CD4-positive, alpha-beta memory T cell (primary cell): Measurements from ENCODE around the gene SLC8B1. TPM values are rescaled to one million over a fixed set of nuclear protein-coding genes. Genes with fewer than 3 reads are reported as not detected.

Experiments
- CTCF ChIA-PET: fragments of 350-600 bp; sonication (Branson Sonifier 250); formaldehyde crosslinking; loops from one replicate; lab custom pipeline; 2021; ENCODE audit warnings: inconsistent platforms; ENCODE audit not compliant: partially characterized antibody; lab: Charles Lee
- POLR2A ChIA-PET: fragments of 350-600 bp; sonication (Branson Sonifier 250); formaldehyde crosslinking; loops from one replicate; lab custom pipeline; 2021; ENCODE audit not compliant: partially characterized antibody; lab: Charles Lee
- DNase-seq, 5 donors: peaks; one replicate each; pipeline versions ENCODE4 v3.0.0 to v3.0.0-alpha.2; 2020 to 2022; ENCODE audit warnings: mixed read lengths in 1 of 5
- H3K27ac ChIP-seq: one replicate; pipeline ENCODE4 v1.7.0; 2013; ENCODE audit warnings: low read depth, low read length
- H3K27me3 ChIP-seq: 2 replicates; pipeline ENCODE4 v1.7.0; 2013; ENCODE audit warnings: mild to moderate bottlenecking, low read length, moderate library complexity; ENCODE audit not compliant: insufficient read depth
- H3K36me3 ChIP-seq: 2 replicates; pipeline ENCODE4 v1.7.0; 2013; ENCODE audit warnings: mild to moderate bottlenecking, low read length, moderate library complexity; ENCODE audit not compliant: insufficient read depth
- H3K4me1 ChIP-seq: 2 replicates; pipeline ENCODE4 v1.7.0; 2013; ENCODE audit warnings: mild to moderate bottlenecking, low read length, moderate library complexity; ENCODE audit not compliant: insufficient read depth
- H3K4me3 ChIP-seq, 2 donors: one replicate each; pipeline ENCODE4 v1.7.0; 2013; ENCODE audit warnings: low read length in 2 of 2, mild to moderate bottlenecking in 1 of 2
- H3K9me3 ChIP-seq, 2 donors: one replicate each; pipeline ENCODE4 v1.7.0; 2013; ENCODE audit warnings: low read length in 2 of 2, control low read depth in 1 of 2; ENCODE audit not compliant: control insufficient read depth in 1 of 2
- H3K27ac Mint-ChIP-seq, 7 donors: one replicate each; pipeline ENCODE4 v1.8.0; 2020 to 2021; ENCODE audit warnings: mixed read lengths in 7 of 7, mild to moderate bottlenecking in 6 of 7, inconsistent platforms in 3 of 7, moderate library complexity in 3 of 7
- H3K27me3 Mint-ChIP-seq, 2 donors: one replicate each; pipeline ENCODE4 v1.8.0; 2020 to 2021; ENCODE audit warnings: mixed read lengths in 2 of 2
- H3K36me3 Mint-ChIP-seq, 2 donors: one replicate each; pipeline ENCODE4 v1.8.0; 2020 to 2021; ENCODE audit warnings: mixed read lengths in 2 of 2, inconsistent platforms in 1 of 2, mild to moderate bottlenecking in 1 of 2
- H3K4me1 Mint-ChIP-seq, 4 donors: one replicate each; pipeline ENCODE4 v1.8.0; 2020 to 2021; ENCODE audit warnings: mixed read lengths in 4 of 4, mild to moderate bottlenecking in 1 of 4
- H3K4me3 Mint-ChIP-seq, 8 donors: one replicate each; pipeline ENCODE4 v1.8.0; 2020 to 2021; ENCODE audit warnings: mixed read lengths in 8 of 8, mild to moderate bottlenecking in 7 of 8, moderate library complexity in 6 of 8, inconsistent platforms in 3 of 8
- H3K9me3 Mint-ChIP-seq, 8 donors: one replicate each; pipeline ENCODE4 v1.8.0; 2020 to 2021; ENCODE audit warnings: mixed read lengths in 8 of 8, mild to moderate bottlenecking in 5 of 8, inconsistent platforms in 3 of 8, moderate library complexity in 1 of 8
- intact Hi-C: fragments of 100-400 bp; cut with micrococcal nuclease; formaldehyde crosslinking; loops from one replicate; pipeline ENCODE4 v1.15.1; 2023
- polyA plus RNA-seq, 2 donors: library from polyadenylated mRNA; unstranded; fragments of 300-500 nt; fragmentation: Illumina TruSeq; gene quantifications; one replicate each; pipeline ENCODE4 v1.2.3, GENCODE V29; 2021
- total RNA-seq, 2 experiments: library from RNA; stranded (reverse); gene quantifications; one replicate each; pipeline ENCODE4 v1.2.3, GENCODE V29; 2021

Gene SLC8B1
- total and polyA plus RNA-seq, 4 experiments from 2014 or later = 33.9 to 93.5 (median 71.5) TPM

- intact Hi-C loops = loop anchor here (5.0 kb wide), 1 partner anchor 263 kb away; no protein-coding TSS in a partner anchor
- ChIA-PET CTCF (interaction anchor here (0.7 to 3.3 kb wide), 6 partner anchors 9 to 115 kb away, joined by 3 to 13 read pairs (median 4); partner anchors contain the start of gene SLC8B1), POLR2A (interaction anchor here (1.7 kb wide), 1 partner anchor 21 kb away, joined by 5 read pairs; no protein-coding TSS in a partner anchor)
- Histone ChIP-seq H3K4me3 (no peak overlapping the region), H3K27ac (no peak overlapping the region), H3K9me3 (no peaks in the 10 kb centered on the region), H3K4me1 (no peaks in the 10 kb centered on the region), H3K27me3 (no peaks in the 10 kb centered on the region), H3K36me3 (peaks cover 47% of the 10 kb centered on the region)
- peak overlapping the region in 4 of 7 donors; percentile 27 to 67 (median 54) for H3K27ac Mint-ChIP-seq
- no peaks in the 10 kb centered on the region for H3K9me3 Mint-ChIP-seq
- H3K4me1 Mint-ChIP-seq = peaks cover 0 to 2% (median 0%) of the 10 kb centered on the region in 4 donors
- no peak for DNase-seq
- no peaks in the 10 kb centered on the region for H3K27me3 Mint-ChIP-seq
- peaks cover 45 to 68% of the 10 kb centered on the region in 2 donors for H3K36me3 Mint-ChIP-seq
- no peak overlapping the region for H3K4me3 Mint-ChIP-seq
These were observed 24.4 kb downstream of the SLC8B1 start for GRCh38 chr12:113310489-113310888.

GRCh38 chr12:113306382-113306781 lies 28.5 kb downstream of the SLC8B1 start:
- ChIA-PET CTCF (no interaction called here), POLR2A (no interaction called here)
- peaks cover 4 to 12% (median 10%) of the 10 kb centered on the region in 4 donors for H3K4me1 Mint-ChIP-seq

GRCh38 chr12:113305281-113305856 lies 29.5 kb downstream of the SLC8B1 start:
- intact Hi-C loops = no loop called here
- peaks cover 28 to 63% of the 10 kb centered on the region in 2 donors for H3K36me3 Mint-ChIP-seq
- CTCF ChIA-PET = interaction anchor here (0.6 kb wide), 1 partner anchor 23 kb away, joined by 3 read pairs; no protein-coding TSS in a partner anchor

More at GRCh38 chr12:113306382-113306781, 28.5 kb downstream of the SLC8B1 start:
- no peak for DNase-seq
- no peaks in the 10 kb centered on the region for H3K27me3 Mint-ChIP-seq
- Histone ChIP-seq H3K9me3 (no peaks in the 10 kb centered on the region), H3K4me3 (no peak overlapping the region), H3K4me1 (peaks cover 9% of the 10 kb centered on the region), H3K27ac (no peak overlapping the region), H3K27me3 (no peaks in the 10 kb centered on the region), H3K36me3 (peaks cover 39% of the 10 kb centered on the region)
- intact Hi-C loops = no loop called here
- peak overlapping the region in 1 of 7 donors; percentile 78 for H3K27ac Mint-ChIP-seq
- no peaks in the 10 kb centered on the region for H3K9me3 Mint-ChIP-seq
- no peak overlapping the region for H3K4me3 Mint-ChIP-seq
- H3K36me3 Mint-ChIP-seq = peaks cover 35 to 66% of the 10 kb centered on the region in 2 donors

DNA sequence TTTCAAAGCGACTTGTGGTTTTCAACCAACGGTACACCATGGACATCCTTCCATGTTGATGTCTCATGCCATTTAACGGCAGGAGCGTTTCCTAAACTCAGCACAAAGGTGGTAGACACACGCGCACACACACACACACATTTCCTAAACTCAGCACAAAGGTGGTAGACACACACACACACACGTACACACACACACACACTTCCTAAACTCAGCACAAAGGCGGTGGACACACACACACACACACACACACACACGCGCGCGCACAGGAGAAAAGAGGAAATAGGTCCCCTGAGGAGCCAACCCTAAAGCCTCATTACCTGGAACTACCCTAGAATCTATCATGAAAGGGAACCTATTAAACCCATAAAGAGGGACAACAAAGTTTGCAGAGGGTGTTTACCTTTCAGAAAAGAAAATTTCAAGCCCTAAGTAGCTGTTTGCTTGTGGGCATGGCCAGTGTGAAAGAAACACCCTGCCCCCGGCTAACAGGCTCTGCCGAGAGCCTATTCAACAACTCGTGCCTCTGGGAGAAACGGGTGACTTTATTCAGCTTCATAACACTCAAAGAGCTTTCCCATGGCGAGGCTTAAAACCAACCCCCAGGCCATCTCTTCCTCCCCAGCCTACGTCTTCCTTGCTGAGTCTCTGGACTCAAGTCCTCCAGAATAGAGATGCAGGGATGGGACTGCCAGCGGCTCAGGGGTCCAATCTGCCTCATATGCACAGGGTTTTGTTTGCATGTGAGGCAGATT lies 31.8 kb downstream of the SLC8B1 start:
- Mint-ChIP-seq H3K4me1 (peaks cover 5 to 12% (median 9%) of the 10 kb centered on the region in 4 donors), H3K27me3 (no peaks in the 10 kb centered on the region), H3K27ac (peak overlapping the region; percentile 32 to 90 (median 58)), H3K36me3 (peaks cover 25 to 63% of the 10 kb centered on the region in 2 donors), H3K4me3 (peak overlapping the region in 2 of 8 donors; percentile 2 to 5), H3K9me3 (no peaks in the 10 kb centered on the region)
- Histone ChIP-seq H3K4me3 (no peak overlapping the region), H3K4me1 (peaks cover 9% of the 10 kb centered on the region), H3K36me3 (peaks cover 22% of the 10 kb centered on the region), H3K9me3 (no peaks in the 10 kb centered on the region), H3K27ac (no peak overlapping the region), H3K27me3 (no peaks in the 10 kb centered on the region)
- POLR2A ChIA-PET = interaction anchor here (0.5 to 0.6 kb wide), 2 partner anchors 28 to 33 kb away, joined by 3 to 5 read pairs; no protein-coding TSS in a partner anchor
- intact Hi-C loops = no loop called here
- CTCF ChIA-PET = no interaction called here
- no peak for DNase-seq

More at GRCh38 chr12:113305281-113305856, 29.5 kb downstream of the SLC8B1 start:
- Mint-ChIP-seq H3K4me3 (no peak overlapping the region), H3K27me3 (no peaks in the 10 kb centered on the region), H3K9me3 (no peaks in the 10 kb centered on the region), H3K27ac (no peak overlapping the region), H3K4me1 (peaks cover 5 to 12% (median 9%) of the 10 kb centered on the region in 4 donors)
- DNase-seq = no peak
- Histone ChIP-seq H3K27me3 (no peaks in the 10 kb centered on the region), H3K36me3 (peaks cover 33% of the 10 kb centered on the region), H3K4me3 (no peak overlapping the region), H3K27ac (no peak overlapping the region), H3K9me3 (no peaks in the 10 kb centered on the region), H3K4me1 (peaks cover 9% of the 10 kb centered on the region)
- POLR2A ChIA-PET = no interaction called here

DNA sequence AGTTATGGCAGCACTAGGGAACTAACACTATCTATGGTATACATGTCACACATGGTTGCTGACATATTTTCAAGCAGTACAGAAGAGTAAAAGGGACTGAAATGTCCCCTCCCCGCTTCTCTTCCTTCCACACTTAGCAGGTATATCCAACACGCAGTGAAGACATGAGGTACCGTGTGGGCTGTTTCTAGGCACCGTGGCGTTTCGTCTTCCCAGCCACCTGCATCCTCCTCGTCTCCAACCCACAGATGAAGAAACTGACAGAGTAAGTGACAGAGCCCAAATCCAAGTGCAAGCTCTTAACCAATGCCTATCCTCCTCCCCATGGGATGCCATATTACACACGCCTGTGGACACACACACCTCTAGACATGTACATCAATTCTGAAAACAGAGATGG lies 32.4 kb downstream of the SLC8B1 start:
- H3K4me3 Mint-ChIP-seq = peak overlapping the region in 1 of 8 donors; percentile 54
- CTCF ChIA-PET = interaction anchor here (0.9 to 1.0 kb wide), 2 partner anchors 9 to 105 kb away, joined by 4 to 5 read pairs; no protein-coding TSS in a partner anchor

DNA sequence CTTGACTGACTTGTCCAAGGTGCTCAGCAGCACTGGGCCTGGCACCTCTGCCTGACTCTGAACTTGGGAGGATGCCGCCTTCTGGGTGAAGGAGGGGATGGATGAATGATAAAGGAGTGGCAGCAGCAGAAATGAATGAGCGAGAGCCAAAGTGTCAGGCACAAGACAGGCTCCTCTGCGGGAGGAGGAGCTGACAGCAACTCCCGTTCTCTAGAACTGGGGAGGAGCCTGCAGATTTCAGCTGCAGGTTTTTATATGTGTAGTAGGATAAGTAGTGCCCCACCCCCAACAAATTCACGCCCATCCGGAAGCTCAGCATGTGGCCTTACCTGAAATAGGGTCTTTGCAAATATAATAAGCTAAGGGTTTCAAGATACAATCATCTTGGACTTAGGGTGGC lies 33.1 kb downstream of the SLC8B1 start:
- H3K4me3 Mint-ChIP-seq = no peak overlapping the region
- peaks cover 5 to 12% (median 9%) of the 10 kb centered on the region in 4 donors for H3K4me1 Mint-ChIP-seq
- Histone ChIP-seq H3K27ac (no peak overlapping the region), H3K4me3 (no peak overlapping the region), H3K9me3 (no peaks in the 10 kb centered on the region), H3K4me1 (peaks cover 9% of the 10 kb centered on the region), H3K27me3 (no peaks in the 10 kb centered on the region), H3K36me3 (peaks cover 15% of the 10 kb centered on the region)
- peaks cover 23 to 58% of the 10 kb centered on the region in 2 donors for H3K36me3 Mint-ChIP-seq
- intact Hi-C loops = no loop called here
- H3K27ac Mint-ChIP-seq = peak overlapping the region in 4 of 7 donors; percentile 15 to 70 (median 50)
- no peaks in the 10 kb centered on the region for H3K27me3 Mint-ChIP-seq
- no peak for DNase-seq
- ChIA-PET CTCF (interaction anchor here (0.9 to 1.0 kb wide), 2 partner anchors 10 to 105 kb away, joined by 4 to 5 read pairs; no protein-coding TSS in a partner anchor), POLR2A (no interaction called here)
- no peaks in the 10 kb centered on the region for H3K9me3 Mint-ChIP-seq

More for the DNA sequence above, 32.4 kb downstream of the SLC8B1 start:
- H3K36me3 Mint-ChIP-seq = peaks cover 25 to 59% of the 10 kb centered on the region in 2 donors
- H3K27me3 Mint-ChIP-seq = no peaks in the 10 kb centered on the region
- no peaks in the 10 kb centered on the region for H3K27me3 ChIP-seq
- H3K9me3 Mint-ChIP-seq = no peaks in the 10 kb centered on the region
- peak overlapping the region; percentile 9 to 90 (median 43) for H3K27ac Mint-ChIP-seq
- intact Hi-C loops = no loop called here
- DNase-seq = no peak
- peaks cover 9% of the 10 kb centered on the region for H3K4me1 ChIP-seq
- H3K36me3 ChIP-seq = peaks cover 16% of the 10 kb centered on the region
- no peaks in the 10 kb centered on the region for H3K9me3 ChIP-seq
- POLR2A ChIA-PET = no interaction called here
- H3K27ac ChIP-seq = no peak overlapping the region
- peaks cover 5 to 12% (median 9%) of the 10 kb centered on the region in 4 donors for H3K4me1 Mint-ChIP-seq
- no peak overlapping the region for H3K4me3 ChIP-seq
